Neural crest cell (in vitro differentiated cells): ENCODE results near the gene VPS37B. TPM values are rescaled to one million over a fixed set of nuclear protein-coding genes. Genes with fewer than 3 reads are reported as not detected.

Experiments used
- DNase-seq: peaks from one replicate; pipeline ENCODE4 v3.0.0; 2021; ENCODE audit warnings: low read depth, mixed read lengths, low spot score
- H3K27ac Mint-ChIP-seq: one replicate; pipeline ENCODE4 v1.8.0; 2021; ENCODE audit warnings: mild to moderate bottlenecking, mixed read lengths; ENCODE audit not compliant: unreplicated experiment
- H3K27me3 Mint-ChIP-seq: 2 replicates; pipeline ENCODE4 v1.8.0; 2021; ENCODE audit warnings: low read depth, mild to moderate bottlenecking, mixed read lengths
- H3K36me3 Mint-ChIP-seq: 2 replicates; pipeline ENCODE4 v1.8.0; 2021; ENCODE audit warnings: low read depth, mild to moderate bottlenecking, mixed read lengths
- H3K4me1 Mint-ChIP-seq: 2 replicates; pipeline ENCODE4 v1.8.0; 2021; ENCODE audit warnings: mixed read lengths
- H3K4me3 Mint-ChIP-seq: one replicate; pipeline ENCODE4 v1.8.0; 2021; ENCODE audit warnings: mild to moderate bottlenecking, mixed read lengths
- H3K9me3 Mint-ChIP-seq: 2 replicates; pipeline ENCODE4 v1.8.0; 2021; ENCODE audit warnings: mixed read lengths
- total RNA-seq: library from RNA; stranded (reverse); gene quantifications from 2 replicates; pipeline ENCODE4 v1.2.1, GENCODE V29; 2021
- TF ChIP-seq, protein P1 (sequence below): fragments of 200-600 bp; sonication (generic); conservative IDR thresholded peaks from 2 replicates; pipeline ENCODE4 v1.5.0; 2021; ENCODE audit warnings: antibody characterized with exemption, mild to moderate bottlenecking

VPS37B gene
- total RNA-seq, 1 donor from 2014 or later, result 41.5 TPM

GRCh38 chr12:122845865-122846621 lies 49.9 kb downstream of the VPS37B start:
- Mint-ChIP-seq H3K9me3 (no peaks in the 10 kb centered on the region), H3K4me3 (no peak overlapping the region), H3K4me1 (peaks cover 20% of the 10 kb centered on the region), H3K27ac (no peak overlapping the region), H3K36me3 (no peaks in the 10 kb centered on the region), H3K27me3 (no peaks in the 10 kb centered on the region)
- TF ChIP-seq, protein P1, sequence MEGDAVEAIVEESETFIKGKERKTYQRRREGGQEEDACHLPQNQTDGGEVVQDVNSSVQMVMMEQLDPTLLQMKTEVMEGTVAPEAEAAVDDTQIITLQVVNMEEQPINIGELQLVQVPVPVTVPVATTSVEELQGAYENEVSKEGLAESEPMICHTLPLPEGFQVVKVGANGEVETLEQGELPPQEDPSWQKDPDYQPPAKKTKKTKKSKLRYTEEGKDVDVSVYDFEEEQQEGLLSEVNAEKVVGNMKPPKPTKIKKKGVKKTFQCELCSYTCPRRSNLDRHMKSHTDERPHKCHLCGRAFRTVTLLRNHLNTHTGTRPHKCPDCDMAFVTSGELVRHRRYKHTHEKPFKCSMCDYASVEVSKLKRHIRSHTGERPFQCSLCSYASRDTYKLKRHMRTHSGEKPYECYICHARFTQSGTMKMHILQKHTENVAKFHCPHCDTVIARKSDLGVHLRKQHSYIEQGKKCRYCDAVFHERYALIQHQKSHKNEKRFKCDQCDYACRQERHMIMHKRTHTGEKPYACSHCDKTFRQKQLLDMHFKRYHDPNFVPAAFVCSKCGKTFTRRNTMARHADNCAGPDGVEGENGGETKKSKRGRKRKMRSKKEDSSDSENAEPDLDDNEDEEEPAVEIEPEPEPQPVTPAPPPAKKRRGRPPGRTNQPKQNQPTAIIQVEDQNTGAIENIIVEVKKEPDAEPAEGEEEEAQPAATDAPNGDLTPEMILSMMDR, result no peak
- no peak for DNase-seq

DNA sequence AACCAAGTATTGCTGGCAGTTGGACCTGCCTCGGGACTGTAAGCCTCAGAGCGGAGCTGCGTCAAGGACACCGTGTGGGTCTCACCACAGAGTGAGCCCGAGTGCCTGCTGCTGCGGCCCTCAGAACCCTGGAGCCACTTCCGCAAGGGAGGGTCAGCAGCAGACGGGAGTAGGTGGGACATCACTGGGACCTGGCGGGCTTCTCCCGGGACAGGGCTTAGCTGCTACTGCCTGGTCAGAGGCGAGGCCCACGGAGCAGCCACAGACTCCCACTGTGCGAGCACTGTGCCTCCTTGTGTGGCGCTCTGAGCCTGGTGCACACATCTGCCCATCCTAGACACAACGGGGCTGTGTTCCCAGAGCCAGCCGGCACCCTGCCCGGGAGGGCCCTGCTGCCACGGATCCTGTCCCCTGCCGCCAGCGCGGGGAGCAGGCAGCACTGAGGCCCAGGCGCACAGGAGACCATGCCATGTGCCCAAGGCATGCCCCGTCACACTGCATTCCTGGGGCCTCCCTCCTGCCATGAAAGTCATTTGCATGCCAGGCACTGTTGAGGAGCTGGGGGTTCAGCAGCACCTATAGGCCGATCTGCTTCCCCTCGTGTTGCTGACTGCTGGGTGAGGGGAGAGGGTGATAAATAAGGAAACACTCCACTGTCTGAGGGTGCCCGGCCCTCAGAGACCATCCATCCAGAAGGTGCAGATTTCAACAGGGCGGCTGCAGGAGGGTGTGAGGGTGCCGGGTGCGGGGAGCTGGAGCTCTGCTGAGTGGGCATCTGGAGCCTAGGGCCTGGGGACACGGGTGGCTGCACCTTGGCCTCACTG lies 50.7 kb downstream of the VPS37B start:
- H3K4me1 Mint-ChIP-seq, result peaks cover 20% of the 10 kb centered on the region
- TF ChIP-seq, protein P1, result no peak
- DNase-seq, result no peak
- no peaks in the 10 kb centered on the region for H3K36me3 Mint-ChIP-seq
- no peak overlapping the region for H3K27ac Mint-ChIP-seq
- no peaks in the 10 kb centered on the region for H3K9me3 Mint-ChIP-seq
- H3K27me3 Mint-ChIP-seq, result no peaks in the 10 kb centered on the region
- H3K4me3 Mint-ChIP-seq, result no peak overlapping the region

DNA sequence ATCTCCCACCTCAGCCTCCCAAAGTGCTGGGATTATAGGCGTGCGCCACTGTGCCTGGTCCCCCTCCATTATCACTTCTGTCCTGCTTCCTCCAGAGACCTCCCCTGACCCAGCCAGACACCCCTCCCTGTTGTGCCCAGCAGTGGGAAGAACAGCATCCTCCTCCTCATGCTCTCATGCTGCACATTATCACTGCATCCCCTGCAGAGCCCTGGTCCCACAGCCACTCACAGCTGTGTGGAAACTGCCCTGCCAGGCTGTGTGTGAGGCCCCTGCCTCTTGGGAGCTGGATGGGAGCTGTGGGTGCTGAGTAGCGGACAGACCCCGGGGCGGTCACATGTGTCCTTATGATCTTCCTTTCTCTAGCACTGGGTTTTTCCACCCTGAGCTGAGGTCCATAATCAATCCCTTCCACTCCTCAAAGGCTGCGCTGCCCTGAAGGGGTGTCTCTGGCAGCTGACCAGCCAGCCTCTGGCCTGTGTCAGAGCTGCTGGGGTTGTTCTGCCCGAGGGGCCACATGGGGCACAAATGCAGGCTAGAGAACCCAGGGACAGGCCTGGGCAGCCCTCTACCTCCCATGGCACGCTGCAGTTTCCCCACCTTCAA lies 51.5 kb downstream of the VPS37B start:
- TF ChIP-seq, protein P1, result no peak
- no peak overlapping the region for H3K27ac Mint-ChIP-seq
- no peaks in the 10 kb centered on the region for H3K27me3 Mint-ChIP-seq
- H3K36me3 Mint-ChIP-seq, result no peaks in the 10 kb centered on the region
- H3K4me1 Mint-ChIP-seq, result peaks cover 20% of the 10 kb centered on the region
- no peak for DNase-seq
- H3K4me3 Mint-ChIP-seq, result no peak overlapping the region
- H3K9me3 Mint-ChIP-seq, result no peaks in the 10 kb centered on the region

DNA sequence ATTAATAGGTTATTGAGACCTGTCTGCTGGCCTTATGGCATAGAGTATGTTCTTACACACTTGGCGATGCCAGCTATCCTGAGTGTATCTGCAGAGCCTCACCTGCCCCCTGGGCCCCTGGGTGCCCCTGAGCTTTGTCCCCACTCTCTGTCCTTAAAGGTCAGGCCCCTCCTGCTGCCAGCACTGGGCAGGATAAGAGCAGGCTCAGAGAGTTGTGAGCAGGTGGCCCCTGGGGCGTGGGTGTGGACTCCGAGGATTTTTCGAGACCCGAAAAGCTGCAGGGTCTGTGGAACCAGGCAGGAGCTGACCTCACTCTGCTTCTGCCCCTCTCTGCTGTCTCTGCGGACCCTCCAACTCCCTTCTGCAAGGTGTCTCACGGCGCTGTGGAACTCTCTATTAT lies 52.5 kb downstream of the VPS37B start:
- H3K4me3 Mint-ChIP-seq, result no peak overlapping the region
- H3K9me3 Mint-ChIP-seq, result no peaks in the 10 kb centered on the region
- H3K4me1 Mint-ChIP-seq, result peaks cover 20% of the 10 kb centered on the region
- DNase-seq, result no peak
- peaks cover 2% of the 10 kb centered on the region for H3K27me3 Mint-ChIP-seq
- peak overlapping the region; percentile 75 for H3K27ac Mint-ChIP-seq
- H3K36me3 Mint-ChIP-seq, result no peaks in the 10 kb centered on the region
- TF ChIP-seq, protein P1, result no peak

- Mint-ChIP-seq H3K4me1 (peaks cover 24% of the 10 kb centered on the region), H3K27me3 (peaks cover 8% of the 10 kb centered on the region), H3K4me3 (no peak overlapping the region), H3K36me3 (no peaks in the 10 kb centered on the region), H3K27ac (peak overlapping the region; percentile 43), H3K9me3 (no peaks in the 10 kb centered on the region)
- DNase-seq, result no peak
- TF ChIP-seq, protein P1, result no peak
These were observed 53.2 kb downstream of the VPS37B start for GRCh38 chr12:122842505-122843405.
